ENCODE data around the gene SAXO2. TPM values are rescaled to one million over a fixed set of nuclear protein-coding genes. Genes with fewer than 3 reads are reported as not detected.

SAXO2 gene
- total and polyA plus RNA-seq, 2 of the 8 experiments (the other 6 are each of a cell fraction or from before 2014, with no cell fraction given), result 3.1 TPM

DNA sequence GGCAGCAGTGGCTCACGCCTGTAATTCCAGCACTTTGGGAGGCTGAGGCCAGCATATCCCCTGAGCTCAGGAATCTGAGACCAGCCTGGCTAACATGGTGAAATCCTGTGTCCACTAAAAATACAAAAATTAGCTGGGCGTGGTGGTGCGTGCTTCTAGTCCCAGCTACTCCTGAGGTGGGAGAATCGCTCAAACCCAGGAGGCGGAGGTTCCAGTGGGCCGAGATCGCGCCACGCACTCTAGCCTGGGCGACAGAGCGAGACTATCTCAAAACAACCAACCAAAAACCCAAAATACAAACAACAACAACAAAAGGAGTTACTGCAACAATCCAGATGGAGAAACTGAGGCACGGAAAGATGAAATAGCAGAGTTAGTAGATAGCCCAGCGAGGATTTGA is 35.4 kb downstream of the SAXO2 start (continued):
- TF ChIP-seq, protein P1, sequence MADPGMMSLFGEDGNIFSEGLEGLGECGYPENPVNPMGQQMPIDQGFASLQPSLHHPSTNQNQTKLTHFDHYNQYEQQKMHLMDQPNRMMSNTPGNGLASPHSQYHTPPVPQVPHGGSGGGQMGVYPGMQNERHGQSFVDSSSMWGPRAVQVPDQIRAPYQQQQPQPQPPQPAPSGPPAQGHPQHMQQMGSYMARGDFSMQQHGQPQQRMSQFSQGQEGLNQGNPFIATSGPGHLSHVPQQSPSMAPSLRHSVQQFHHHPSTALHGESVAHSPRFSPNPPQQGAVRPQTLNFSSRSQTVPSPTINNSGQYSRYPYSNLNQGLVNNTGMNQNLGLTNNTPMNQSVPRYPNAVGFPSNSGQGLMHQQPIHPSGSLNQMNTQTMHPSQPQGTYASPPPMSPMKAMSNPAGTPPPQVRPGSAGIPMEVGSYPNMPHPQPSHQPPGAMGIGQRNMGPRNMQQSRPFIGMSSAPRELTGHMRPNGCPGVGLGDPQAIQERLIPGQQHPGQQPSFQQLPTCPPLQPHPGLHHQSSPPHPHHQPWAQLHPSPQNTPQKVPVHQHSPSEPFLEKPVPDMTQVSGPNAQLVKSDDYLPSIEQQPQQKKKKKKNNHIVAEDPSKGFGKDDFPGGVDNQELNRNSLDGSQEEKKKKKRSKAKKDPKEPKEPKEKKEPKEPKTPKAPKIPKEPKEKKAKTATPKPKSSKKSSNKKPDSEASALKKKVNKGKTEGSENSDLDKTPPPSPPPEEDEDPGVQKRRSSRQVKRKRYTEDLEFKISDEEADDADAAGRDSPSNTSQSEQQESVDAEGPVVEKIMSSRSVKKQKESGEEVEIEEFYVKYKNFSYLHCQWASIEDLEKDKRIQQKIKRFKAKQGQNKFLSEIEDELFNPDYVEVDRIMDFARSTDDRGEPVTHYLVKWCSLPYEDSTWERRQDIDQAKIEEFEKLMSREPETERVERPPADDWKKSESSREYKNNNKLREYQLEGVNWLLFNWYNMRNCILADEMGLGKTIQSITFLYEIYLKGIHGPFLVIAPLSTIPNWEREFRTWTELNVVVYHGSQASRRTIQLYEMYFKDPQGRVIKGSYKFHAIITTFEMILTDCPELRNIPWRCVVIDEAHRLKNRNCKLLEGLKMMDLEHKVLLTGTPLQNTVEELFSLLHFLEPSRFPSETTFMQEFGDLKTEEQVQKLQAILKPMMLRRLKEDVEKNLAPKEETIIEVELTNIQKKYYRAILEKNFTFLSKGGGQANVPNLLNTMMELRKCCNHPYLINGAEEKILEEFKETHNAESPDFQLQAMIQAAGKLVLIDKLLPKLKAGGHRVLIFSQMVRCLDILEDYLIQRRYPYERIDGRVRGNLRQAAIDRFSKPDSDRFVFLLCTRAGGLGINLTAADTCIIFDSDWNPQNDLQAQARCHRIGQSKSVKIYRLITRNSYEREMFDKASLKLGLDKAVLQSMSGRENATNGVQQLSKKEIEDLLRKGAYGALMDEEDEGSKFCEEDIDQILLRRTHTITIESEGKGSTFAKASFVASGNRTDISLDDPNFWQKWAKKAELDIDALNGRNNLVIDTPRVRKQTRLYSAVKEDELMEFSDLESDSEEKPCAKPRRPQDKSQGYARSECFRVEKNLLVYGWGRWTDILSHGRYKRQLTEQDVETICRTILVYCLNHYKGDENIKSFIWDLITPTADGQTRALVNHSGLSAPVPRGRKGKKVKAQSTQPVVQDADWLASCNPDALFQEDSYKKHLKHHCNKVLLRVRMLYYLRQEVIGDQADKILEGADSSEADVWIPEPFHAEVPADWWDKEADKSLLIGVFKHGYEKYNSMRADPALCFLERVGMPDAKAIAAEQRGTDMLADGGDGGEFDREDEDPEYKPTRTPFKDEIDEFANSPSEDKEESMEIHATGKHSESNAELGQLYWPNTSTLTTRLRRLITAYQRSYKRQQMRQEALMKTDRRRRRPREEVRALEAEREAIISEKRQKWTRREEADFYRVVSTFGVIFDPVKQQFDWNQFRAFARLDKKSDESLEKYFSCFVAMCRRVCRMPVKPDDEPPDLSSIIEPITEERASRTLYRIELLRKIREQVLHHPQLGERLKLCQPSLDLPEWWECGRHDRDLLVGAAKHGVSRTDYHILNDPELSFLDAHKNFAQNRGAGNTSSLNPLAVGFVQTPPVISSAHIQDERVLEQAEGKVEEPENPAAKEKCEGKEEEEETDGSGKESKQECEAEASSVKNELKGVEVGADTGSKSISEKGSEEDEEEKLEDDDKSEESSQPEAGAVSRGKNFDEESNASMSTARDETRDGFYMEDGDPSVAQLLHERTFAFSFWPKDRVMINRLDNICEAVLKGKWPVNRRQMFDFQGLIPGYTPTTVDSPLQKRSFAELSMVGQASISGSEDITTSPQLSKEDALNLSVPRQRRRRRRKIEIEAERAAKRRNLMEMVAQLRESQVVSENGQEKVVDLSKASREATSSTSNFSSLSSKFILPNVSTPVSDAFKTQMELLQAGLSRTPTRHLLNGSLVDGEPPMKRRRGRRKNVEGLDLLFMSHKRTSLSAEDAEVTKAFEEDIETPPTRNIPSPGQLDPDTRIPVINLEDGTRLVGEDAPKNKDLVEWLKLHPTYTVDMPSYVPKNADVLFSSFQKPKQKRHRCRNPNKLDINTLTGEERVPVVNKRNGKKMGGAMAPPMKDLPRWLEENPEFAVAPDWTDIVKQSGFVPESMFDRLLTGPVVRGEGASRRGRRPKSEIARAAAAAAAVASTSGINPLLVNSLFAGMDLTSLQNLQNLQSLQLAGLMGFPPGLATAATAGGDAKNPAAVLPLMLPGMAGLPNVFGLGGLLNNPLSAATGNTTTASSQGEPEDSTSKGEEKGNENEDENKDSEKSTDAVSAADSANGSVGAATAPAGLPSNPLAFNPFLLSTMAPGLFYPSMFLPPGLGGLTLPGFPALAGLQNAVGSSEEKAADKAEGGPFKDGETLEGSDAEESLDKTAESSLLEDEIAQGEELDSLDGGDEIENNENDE (IDR thresholded peaks at IDR 0.05; ENCODE audit: insufficient replicate concordance, low read length), result no peak
- TF ChIP-seq NRF1 (IDR thresholded peaks at IDR 0.05; ENCODE audit: low read depth, low read length), result no peak
- no peak for TF ChIP-seq SRF (IDR thresholded peaks at IDR 0.05; ENCODE audit: low read depth, low read length)
- TF ChIP-seq GTF2F1 (IDR thresholded peaks at IDR 0.05; ENCODE audit: borderline replicate concordance, low read depth, low read length), result no peak
- no peak for TF ChIP-seq BACH1 (IDR thresholded peaks at IDR 0.05; ENCODE audit: low read length)
